CD14-positive monocyte (primary cell): ENCODE results near the gene MAP1LC3B2. TPM values are rescaled to one million over a fixed set of nuclear protein-coding genes. Genes with fewer than 3 reads are reported as not detected.

Experiments
- DNase-seq, 3 donors: peaks; one replicate each; pipeline ENCODE4 v3.0.0-alpha.2; 2011 to 2022
- H2AFZ ChIP-seq: 2 replicates; pipeline ENCODE4 v1.6.0; 2012; ENCODE audit warnings: mild to moderate bottlenecking, low read depth, low read length, inconsistent platforms; ENCODE audit not compliant: insufficient read depth, poor library complexity, severe bottlenecking
- H3K27ac ChIP-seq, 2 donors: 1 replicate in 1 of 2; 2 replicates in 1 of 2; pipeline ENCODE4 v1.5.1; 2012 to 2013; ENCODE audit warnings: low read length in 2 of 2, control low read depth in 1 of 2, inconsistent platforms in 1 of 2, low read depth in 1 of 2, mild to moderate bottlenecking in 1 of 2
- H3K27me3 ChIP-seq, 2 donors: one replicate each; pipeline versions ENCODE4 v1.6.0 to v1.6.1; 2011 to 2013; ENCODE audit warnings: low read length in 2 of 2; ENCODE audit not compliant: control insufficient read depth in 2 of 2, insufficient read depth in 2 of 2
- H3K36me3 ChIP-seq, 2 donors: replicated peaks in 1 of 2; 1 replicate in 1 of 2; 2 replicates in 1 of 2; pipeline versions ENCODE4 v1.5.1 to v1.6.1; 2012 to 2013; ENCODE audit warnings: low read length in 2 of 2, control low read depth in 1 of 2, inconsistent platforms in 1 of 2, mild to moderate bottlenecking in 1 of 2; ENCODE audit not compliant: insufficient read depth in 2 of 2, control insufficient read depth in 1 of 2
- H3K4me1 ChIP-seq, 2 donors: 1 replicate in 1 of 2; 2 replicates in 1 of 2; pipeline versions ENCODE4 v1.5.1 to v1.6.1; 2012 to 2013; ENCODE audit warnings: low read length in 2 of 2, control low read depth in 1 of 2, inconsistent platforms in 1 of 2, mild to moderate bottlenecking in 1 of 2, moderate library complexity in 1 of 2; ENCODE audit not compliant: insufficient read depth in 2 of 2, control insufficient read depth in 1 of 2
- H3K4me2 ChIP-seq: replicated peaks from 2 replicates; pipeline ENCODE3; 2012; ENCODE audit warnings: low read length, moderate library complexity, mild to moderate bottlenecking; ENCODE audit not compliant: poor library complexity, severe bottlenecking; ENCODE audit errors: extremely low read depth
- H3K4me3 ChIP-seq, 3 experiments: fragments of 200-600 bp in 1 of 3; sonication (generic) in 1 of 3; replicated peaks in 1 of 3; 1 replicate in 2 of 3; 2 replicates in 1 of 3; pipeline ENCODE4 v1.5.1; 2011 to 2013; ENCODE audit warnings: low read length in 3 of 3, mild to moderate bottlenecking in 3 of 3, control low read depth in 2 of 3, low read depth in 2 of 3, inconsistent platforms in 1 of 3, moderate library complexity in 1 of 3
- H3K79me2 ChIP-seq: 2 replicates; pipeline ENCODE4 v1.6.0; 2012; ENCODE audit warnings: mild to moderate bottlenecking, control low read depth, inconsistent platforms, low read length, moderate library complexity; ENCODE audit not compliant: insufficient read depth
- H3K9ac ChIP-seq: 2 replicates; pipeline ENCODE4 v1.6.0; 2017; ENCODE audit warnings: low read length, mild to moderate bottlenecking; ENCODE audit not compliant: insufficient read depth, poor library complexity, severe bottlenecking
- H3K9me3 ChIP-seq, 2 donors: replicated peaks in 1 of 2; 1 replicate in 1 of 2; 2 replicates in 1 of 2; pipeline versions ENCODE4 v1.5.1 to v1.6.1; 2012 to 2013; ENCODE audit warnings: low read length in 2 of 2, control low read depth in 1 of 2; ENCODE audit not compliant: control insufficient read depth in 1 of 2, insufficient read depth in 1 of 2
- H4K20me1 ChIP-seq: 2 replicates; pipeline ENCODE4 v1.6.0; 2012; ENCODE audit warnings: mild to moderate bottlenecking, low read length, control low read depth, moderate library complexity; ENCODE audit not compliant: insufficient read depth
- H3K27ac Mint-ChIP-seq, 7 donors: one replicate each; pipeline ENCODE4 v1.8.0; 2020; ENCODE audit warnings: mild to moderate bottlenecking in 7 of 7, mixed read lengths in 7 of 7, moderate library complexity in 6 of 7, inconsistent platforms in 2 of 7
- H3K27me3 Mint-ChIP-seq, 3 donors: one replicate each; pipeline ENCODE4 v1.8.0; 2021 to 2022; ENCODE audit warnings: low read depth in 3 of 3, mild to moderate bottlenecking in 3 of 3, mixed read lengths in 3 of 3, moderate library complexity in 3 of 3, inconsistent platforms in 1 of 3
- H3K36me3 Mint-ChIP-seq, 2 donors: one replicate each; pipeline ENCODE4 v1.8.0; 2020; ENCODE audit warnings: mixed read lengths in 2 of 2, inconsistent platforms in 1 of 2, mild to moderate bottlenecking in 1 of 2
- H3K4me1 Mint-ChIP-seq: one replicate; pipeline ENCODE4 v1.8.0; 2020; ENCODE audit warnings: mild to moderate bottlenecking, mixed read lengths
- H3K4me3 Mint-ChIP-seq, 2 donors: one replicate each; pipeline ENCODE4 v1.8.0; 2020; ENCODE audit warnings: mild to moderate bottlenecking in 2 of 2, mixed read lengths in 2 of 2, moderate library complexity in 1 of 2
- H3K9me3 Mint-ChIP-seq, 7 donors: one replicate each; pipeline ENCODE4 v1.8.0; 2020 to 2022; ENCODE audit warnings: mixed read lengths in 7 of 7, mild to moderate bottlenecking in 6 of 7, moderate library complexity in 6 of 7, inconsistent platforms in 2 of 7
- WGBS: methylation state at CpG from one replicate; pipeline ENCODE4 v1.1.5; 2013; ENCODE audit warnings: missing lambda C conversion rate; ENCODE audit not compliant: insufficient coverage; 5-methylcytosine and 5-hydroxymethylcytosine counted together
- intact Hi-C, 2 donors: fragments of 100-400 bp; cut with micrococcal nuclease; formaldehyde crosslinking; loops; one replicate each; pipeline versions ENCODE4 v1.15.0 to v1.15.1; 2023
- polyA plus RNA-seq, 3 donors: library from polyadenylated mRNA; depleted of rRNA in 1 of 3; unstranded in 2 of 3; stranded (reverse) in 1 of 3; fragments of 300-500 nt in 2 of 3; fragments of >200 nt in 1 of 3; fragmentation: Illumina TruSeq in 2 of 3; gene quantifications; 1 replicate in 2 of 3; 2 replicates in 1 of 3; pipeline ENCODE4 v1.2.3, GENCODE V29; 2012 to 2021
- TF ChIP-seq, protein P1 (sequence below): fragments of 200-600 bp; IDR thresholded peaks from one replicate; pipeline ENCODE4 v1.8.0; 2022; ENCODE audit warnings: antibody characterized with exemption, mild to moderate bottlenecking

The MAP1LC3B2 gene
- polyA plus RNA-seq, 3 donors = 2.6 to 12.9 (median 6.4) TPM

DNA sequence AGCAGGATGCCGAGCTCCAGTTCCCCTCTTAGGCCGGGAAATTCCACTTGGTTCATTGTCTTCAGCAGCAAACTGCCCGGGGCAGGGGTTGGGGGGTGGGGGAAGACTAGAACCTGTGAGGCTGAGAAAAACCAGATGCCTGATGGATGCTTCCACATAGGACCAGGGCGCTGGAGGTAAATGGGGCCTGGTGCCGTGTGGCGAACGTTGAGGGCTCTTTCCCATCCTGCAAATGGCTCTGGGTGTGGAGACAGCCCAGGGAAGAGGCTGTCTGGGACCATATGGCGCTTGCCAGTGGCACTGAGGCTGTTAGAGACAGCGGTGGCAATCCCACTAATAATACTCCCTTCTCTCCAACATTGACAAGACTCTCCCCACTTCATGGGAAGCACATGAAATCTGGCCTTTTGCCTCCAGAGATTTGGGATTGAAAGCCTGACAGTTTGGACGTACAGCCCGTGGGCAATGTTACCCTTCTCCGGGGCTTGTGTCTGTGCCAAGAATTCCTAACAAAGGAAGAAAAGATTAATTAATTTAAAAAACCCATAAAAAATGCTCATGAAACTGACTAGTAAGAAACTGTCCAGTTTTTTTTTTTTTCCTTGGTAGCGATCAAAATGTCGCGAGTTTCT, 44.5 kb downstream of the MAP1LC3B2 start:
- Histone ChIP-seq H3K36me3 (no peaks in the 10 kb centered on the region), H3K79me2 (no peaks in the 10 kb centered on the region), H3K4me3 (no peak overlapping the region), H2AFZ (no peak overlapping the region), H3K4me1 (peaks cover 40 to 45% of the 10 kb centered on the region in 2 donors), H3K27ac (no peak overlapping the region), H3K9ac (no peak overlapping the region), H4K20me1 (no peaks in the 10 kb centered on the region), H3K27me3 (no peaks in the 10 kb centered on the region), H3K9me3 (no peaks in the 10 kb centered on the region), H3K4me2 (no peak overlapping the region)
- no peaks in the 10 kb centered on the region for H3K27me3 Mint-ChIP-seq
- TF ChIP-seq, protein P1, sequence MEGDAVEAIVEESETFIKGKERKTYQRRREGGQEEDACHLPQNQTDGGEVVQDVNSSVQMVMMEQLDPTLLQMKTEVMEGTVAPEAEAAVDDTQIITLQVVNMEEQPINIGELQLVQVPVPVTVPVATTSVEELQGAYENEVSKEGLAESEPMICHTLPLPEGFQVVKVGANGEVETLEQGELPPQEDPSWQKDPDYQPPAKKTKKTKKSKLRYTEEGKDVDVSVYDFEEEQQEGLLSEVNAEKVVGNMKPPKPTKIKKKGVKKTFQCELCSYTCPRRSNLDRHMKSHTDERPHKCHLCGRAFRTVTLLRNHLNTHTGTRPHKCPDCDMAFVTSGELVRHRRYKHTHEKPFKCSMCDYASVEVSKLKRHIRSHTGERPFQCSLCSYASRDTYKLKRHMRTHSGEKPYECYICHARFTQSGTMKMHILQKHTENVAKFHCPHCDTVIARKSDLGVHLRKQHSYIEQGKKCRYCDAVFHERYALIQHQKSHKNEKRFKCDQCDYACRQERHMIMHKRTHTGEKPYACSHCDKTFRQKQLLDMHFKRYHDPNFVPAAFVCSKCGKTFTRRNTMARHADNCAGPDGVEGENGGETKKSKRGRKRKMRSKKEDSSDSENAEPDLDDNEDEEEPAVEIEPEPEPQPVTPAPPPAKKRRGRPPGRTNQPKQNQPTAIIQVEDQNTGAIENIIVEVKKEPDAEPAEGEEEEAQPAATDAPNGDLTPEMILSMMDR = no peak
- peak overlapping the region in 1 of 7 donors; percentile 19 for H3K27ac Mint-ChIP-seq
- H3K4me1 Mint-ChIP-seq = peaks cover 48% of the 10 kb centered on the region
- H3K4me3 Mint-ChIP-seq = no peak overlapping the region
- H3K9me3 Mint-ChIP-seq = peaks cover 0 to 4% (median 0%) of the 10 kb centered on the region in 7 donors
- peaks cover 0 to 2% of the 10 kb centered on the region in 2 donors for H3K36me3 Mint-ChIP-seq
- no peak for DNase-seq
- WGBS = 98% methylated on average over 4 of the region's 15 CpGs
- intact Hi-C loops = no loop called here

GRCh38 chr12:116604178-116604895, 45.2 kb downstream of the MAP1LC3B2 start:
- intact Hi-C loops = no loop called here
- H3K9ac ChIP-seq = no peak overlapping the region
- H3K27ac Mint-ChIP-seq = peak overlapping the region; percentile 60 to 83 (median 74)

More at GRCh38 chr12:116604178-116604895, 45.2 kb downstream of the MAP1LC3B2 start:
- TF ChIP-seq, protein P1 = no peak
- Mint-ChIP-seq H3K27me3 (no peaks in the 10 kb centered on the region), H3K36me3 (peaks cover 0 to 2% of the 10 kb centered on the region in 2 donors), H3K9me3 (peaks cover 0 to 4% (median 0%) of the 10 kb centered on the region in 7 donors), H3K4me3 (peak overlapping the region; percentile 69 to 80), H3K4me1 (peaks cover 48% of the 10 kb centered on the region)
- DNase-seq = no peak
- H3K4me3 ChIP-seq = peak overlapping the region in 1 of 3 experiments; percentile 52
- no peaks in the 10 kb centered on the region for H4K20me1 ChIP-seq
- H3K4me1 ChIP-seq = peaks cover 35 to 44% of the 10 kb centered on the region in 2 donors
- peak overlapping the region in 1 of 2 donors; percentile 50 for H3K27ac ChIP-seq
- H3K79me2 ChIP-seq = no peaks in the 10 kb centered on the region
- peak overlapping the region; percentile 51 for H3K4me2 ChIP-seq
- no peaks in the 10 kb centered on the region for H3K36me3 ChIP-seq
- 87% methylated on average over 3 of the region's 13 CpGs for WGBS
- H3K27me3 ChIP-seq = no peaks in the 10 kb centered on the region
- no peaks in the 10 kb centered on the region for H3K9me3 ChIP-seq
- H2AFZ ChIP-seq = no peak overlapping the region
